Epidermal melanocyte (primary cell): ENCODE data around the gene NFKBIE.
A peak's percentile ranks its signal among the peaks of the same experiment; 100 is the strongest.
"Not testable (repeated sequence)": the region's sequence is repeated elsewhere in the genome, so short reads cannot be mapped to it uniquely, and the experiment has no call there.

Source experiments
- DNase-seq: peaks from one replicate; pipeline ENCODE4 v3.0.0; 2011; ENCODE audit warnings: low spot score; ENCODE audit not compliant: insufficient read length

The NFKBIE gene

DNA sequence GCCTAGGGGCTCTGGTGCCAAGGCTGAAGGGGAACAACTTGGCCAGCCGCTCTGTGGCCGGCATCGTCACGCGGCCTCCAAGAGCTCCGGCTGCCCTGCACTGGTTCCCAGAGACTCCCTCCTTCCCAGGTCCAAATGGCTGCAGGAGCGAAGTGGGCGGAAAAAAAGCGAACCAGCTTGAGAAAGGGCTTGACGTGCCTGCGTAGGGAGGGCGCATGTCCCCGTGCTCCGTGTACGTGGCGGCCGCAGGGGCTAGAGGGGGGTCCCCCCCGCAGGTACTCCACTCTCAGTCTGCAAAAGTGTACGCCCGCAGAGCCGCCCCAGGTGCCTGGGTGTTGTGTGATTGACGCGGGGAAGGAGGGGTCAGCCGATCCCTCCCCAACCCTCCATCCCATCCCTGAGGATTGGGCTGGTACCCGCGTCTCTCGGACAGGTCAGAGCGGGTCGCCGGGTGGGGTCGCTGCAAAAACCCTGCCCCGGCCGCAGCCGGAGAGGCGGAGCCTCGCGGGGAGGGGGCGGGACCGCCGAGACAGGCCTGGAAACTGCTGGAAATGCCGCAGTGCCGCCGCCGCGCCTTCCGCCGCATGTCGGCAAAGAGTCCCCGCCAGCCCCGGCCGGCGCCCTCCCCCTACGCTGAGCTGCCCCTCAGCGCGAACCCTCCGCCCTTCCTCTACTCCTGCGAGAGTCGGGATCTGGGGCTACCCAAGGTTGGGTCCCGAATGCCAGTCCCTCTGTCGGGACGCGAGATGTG is 19.3 kb downstream of the NFKBIE start:
- DNase-seq: peak; percentile 77

DNA sequence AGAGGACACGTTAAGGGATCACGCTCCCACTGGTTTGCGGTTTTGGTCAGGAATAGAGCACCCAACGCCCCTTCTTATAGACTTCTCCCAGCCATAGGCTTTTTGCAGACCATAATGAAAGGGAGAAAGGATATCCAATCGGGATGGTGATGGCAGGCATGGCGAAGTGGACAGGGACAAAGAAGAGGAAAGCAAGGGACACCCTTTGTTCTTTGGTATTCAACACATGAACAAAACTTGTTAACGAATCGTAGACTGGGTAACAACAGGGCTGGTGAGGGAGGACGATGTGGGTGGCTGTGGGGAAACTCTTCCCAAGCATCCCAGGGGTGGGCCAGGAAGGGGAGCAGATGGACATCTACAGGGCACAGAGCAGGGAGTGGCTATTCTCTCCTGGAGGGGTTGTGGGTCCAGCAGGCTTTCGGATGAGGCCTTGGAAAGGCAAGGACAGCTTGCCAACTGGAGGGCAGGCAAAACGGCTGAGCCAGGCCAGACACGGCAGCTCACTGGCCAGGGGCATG is 19.9 kb downstream of the NFKBIE start:
- no peak for DNase-seq

DNA sequence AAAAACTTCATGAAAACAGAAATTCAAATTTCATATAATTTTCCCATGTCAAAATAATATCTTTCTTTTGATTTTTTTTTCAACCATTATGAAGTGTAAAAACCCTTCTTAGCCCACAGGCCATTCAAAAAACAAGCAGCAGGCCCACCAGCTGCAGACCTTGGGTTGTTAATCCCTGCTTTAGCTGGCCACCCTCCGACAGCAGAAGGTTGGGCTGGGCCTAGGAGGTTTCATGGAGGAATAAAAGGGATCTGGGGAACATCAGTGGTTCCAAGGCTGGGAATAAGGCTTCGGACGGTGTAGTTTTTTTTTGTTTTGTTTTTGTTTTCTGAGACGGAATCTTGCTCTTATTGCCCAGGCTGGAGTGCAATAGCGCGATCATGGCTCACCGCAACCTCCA is 22.0 kb downstream of the NFKBIE start:
- DNase-seq: no peak

DNA sequence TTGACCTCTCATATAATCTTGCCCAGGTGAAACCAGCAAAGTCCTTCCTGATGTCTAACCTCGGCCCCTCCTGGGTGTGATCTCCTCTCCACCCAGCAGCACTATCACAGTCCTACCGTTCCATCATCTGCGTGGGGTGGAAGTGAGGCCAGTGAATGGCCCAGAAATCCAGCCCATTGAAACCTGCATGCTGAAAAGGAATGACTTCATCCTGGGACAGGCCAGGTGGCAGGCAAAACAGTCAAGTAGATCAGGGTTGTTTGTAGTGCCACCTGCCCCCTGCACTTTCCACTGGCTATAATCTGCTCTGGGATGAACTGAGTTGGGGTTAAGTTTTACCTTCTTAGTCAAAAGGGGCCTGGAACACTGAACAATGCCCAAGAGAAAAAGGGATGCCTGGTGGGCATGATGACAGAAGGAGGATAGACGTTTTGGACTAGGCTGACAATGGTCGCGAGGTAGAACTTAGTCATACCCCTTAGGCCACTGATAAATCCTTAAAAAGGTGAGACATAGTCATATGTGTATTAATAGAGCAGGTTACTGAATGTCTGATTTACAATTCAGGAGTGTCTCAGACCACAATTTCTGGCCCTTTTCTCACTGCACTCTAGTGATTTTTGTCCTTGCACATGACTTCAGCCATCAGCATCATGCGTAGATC is 26.5 kb downstream of the NFKBIE start:
- DNase-seq: no peak

DNA sequence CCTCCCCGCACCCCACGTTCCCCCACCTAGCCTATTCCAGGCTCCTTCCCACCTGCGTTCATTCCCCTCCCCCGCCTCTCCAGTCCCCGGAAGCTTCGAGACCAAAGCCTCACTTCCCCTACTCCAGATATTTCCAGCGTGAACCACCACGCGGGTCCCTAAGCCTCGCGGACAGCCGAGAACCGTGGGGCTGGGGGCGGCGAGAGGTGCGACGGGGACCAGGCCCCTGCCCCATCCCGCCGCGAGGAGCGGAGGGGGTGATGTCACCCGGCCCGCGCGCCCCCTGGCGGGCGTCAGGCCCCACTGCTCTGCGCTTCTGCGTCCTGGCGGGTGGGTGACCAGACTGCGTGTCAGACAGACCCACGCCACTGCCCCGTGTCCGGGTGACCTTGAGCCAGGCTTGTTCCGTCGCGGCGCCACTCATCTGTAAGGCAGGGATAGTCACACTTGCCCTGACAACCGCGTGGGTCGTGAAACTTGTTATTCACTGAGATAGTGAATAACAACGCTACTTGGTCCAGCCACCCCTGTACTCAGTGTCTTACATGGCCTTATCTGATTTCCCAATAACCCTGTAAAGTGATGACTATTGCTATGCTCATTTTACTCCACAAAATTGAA is 27.4 kb downstream of the NFKBIE start:
- no peak for DNase-seq

DNA sequence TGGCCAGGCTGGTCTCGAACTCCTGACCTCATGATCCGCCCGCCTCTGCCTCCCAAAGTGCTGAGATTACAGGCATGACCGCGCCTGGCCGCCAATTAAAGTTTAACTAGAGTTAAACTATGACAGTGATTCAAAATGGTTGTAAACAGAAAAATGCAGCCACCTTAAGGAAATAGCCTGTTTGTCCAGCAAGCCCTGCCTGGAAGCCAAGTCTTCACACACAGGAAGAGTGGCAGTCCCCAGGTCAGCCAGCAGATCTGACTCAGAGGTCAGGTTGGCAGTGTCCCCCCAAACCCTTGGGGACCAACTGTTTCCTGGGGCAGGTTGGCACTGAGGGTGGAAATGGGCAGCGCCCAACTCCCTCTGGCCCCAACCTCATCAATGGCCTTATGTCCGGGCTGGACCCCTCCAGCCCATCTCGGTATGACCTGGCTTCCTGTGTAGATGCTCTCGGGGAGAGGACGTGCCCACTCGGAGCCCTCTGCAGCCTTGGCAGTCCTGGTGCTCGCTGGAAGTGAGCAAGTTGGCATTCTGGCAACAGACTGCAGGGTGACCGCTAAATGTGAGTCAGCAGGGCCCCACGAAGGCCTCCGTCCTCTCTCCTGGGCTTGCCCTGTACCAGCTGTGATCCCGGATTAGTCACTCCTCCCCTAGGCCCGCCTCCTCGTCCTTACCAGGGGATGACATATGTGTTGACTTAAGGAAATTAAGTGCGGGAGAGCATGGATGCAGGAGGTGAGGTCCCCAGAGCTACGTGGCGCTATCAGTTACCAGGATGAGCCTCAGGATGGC is 28.1 kb downstream of the NFKBIE start:
- DNase-seq: no peak

DNA sequence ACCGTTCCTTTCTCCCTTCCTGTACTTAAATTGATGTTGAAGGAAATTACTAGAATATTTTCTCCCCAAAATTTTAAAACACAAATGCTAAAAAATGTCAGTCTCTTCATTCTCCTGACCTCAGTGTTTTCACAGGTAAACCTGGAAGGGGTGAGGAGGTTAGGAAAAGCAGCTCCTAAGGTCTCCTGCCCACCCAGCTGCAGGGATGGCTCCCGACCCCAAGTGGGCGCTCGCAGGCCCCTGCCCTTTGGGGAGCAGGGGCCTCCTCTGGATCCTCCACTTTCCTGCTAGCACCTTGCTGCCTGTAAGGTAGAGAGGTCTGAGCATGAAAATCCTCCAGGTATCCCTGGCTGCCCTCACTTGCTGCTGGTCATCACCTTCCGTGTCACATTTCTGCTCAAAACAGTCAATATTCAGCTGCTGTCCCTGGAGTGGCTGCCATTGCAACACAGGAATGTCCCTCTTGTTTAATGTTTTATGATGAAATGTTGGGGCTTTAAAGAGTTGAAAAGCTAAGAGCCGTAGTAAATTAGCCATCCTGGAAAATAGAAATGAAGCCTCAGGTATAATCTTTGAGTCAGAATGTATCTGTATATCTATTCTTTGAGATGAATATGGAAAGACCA is 29.3 kb downstream of the NFKBIE start:
- DNase-seq: no peak

DNA sequence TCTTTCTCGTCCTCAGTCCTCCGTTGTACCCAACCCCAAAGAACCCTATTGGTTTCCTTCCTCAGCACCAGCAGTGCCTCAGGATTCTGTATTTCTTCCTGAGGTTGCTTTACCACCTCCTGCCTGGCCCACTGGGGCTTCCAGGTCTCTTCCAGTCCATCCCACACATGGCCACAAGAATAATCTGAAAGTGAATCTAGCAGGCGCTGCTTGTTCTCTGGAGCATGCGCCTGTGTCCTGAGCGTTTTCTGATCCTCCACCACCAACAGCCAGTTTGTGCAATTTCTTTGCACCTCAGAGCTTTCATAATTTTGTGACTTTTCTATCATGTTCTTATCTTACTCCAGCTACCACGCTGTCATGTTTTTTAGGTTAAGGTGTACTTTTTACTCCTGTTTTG is 30.1 kb downstream of the NFKBIE start:
- no peak for DNase-seq

DNA sequence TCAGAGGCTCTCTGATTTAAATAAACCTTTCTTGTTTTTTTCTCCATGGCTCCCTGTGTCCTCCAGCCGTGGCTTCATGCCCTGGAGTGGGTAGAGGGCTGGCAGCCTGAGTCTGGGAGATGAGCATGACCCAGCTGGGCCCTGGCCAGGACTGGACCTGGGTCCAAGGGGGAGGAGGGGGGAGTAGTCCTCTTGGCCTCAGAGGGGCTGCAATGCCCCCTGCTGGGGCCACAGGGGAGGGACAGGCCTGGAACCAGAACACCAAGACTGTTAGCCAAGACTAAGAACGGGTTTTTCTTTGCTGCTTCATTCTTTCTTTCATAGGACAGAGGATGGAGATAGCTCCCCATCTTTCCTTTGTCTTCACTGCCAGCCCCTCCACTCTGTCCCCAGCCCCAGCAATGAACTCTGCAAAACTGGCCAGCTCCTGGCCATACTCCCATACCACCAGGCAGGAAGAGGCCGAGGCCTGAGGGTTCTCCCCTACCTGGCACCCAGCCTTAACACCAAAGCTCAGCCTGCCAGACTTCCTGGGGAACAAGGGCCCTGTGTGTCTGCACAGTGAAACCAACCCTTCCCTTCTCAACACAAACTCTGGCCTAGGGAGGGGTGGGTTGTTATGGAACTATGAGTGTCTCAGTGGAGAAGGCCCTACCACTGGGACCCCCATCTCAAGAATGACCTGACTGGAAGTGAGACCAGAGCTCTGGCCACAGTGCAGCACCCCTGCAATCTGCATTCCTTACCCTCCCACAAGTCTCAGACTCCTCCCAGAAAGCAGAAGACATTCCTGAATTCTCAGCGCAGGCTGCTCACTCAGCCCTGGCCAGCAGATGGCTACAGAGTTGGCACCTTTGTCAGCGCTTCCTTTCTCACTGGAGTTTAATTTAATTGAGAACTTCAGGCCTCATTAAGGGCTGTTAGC is 31.0 kb downstream of the NFKBIE start:
- DNase-seq: peak; percentile 81

DNA sequence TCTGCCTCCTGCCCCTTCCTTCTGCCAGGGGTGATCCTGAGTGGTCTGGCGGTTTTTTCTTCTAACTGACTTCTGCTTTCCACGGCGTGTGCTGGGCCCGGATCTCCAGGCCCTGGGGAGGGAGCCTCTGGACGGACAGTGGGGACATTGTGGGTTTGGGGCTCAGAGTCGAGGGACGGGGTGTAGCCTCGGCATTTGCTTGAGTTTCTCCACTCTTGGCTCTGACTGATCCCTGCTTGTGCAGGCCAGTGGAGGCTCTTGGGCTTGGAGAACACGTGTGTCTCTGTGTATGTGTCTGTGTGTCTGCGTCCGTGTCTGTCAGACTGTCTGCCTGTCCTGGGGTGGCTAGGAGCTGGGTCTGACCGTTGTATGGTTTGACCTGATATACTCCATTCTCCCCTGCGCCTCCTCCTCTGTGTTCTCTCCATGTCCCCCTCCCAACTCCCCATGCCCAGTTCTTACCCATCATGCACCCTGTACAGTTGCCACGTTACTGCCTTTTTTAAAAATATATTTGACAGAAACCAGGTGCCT is 31.7 kb downstream of the NFKBIE start:
- DNase-seq: no peak

DNA sequence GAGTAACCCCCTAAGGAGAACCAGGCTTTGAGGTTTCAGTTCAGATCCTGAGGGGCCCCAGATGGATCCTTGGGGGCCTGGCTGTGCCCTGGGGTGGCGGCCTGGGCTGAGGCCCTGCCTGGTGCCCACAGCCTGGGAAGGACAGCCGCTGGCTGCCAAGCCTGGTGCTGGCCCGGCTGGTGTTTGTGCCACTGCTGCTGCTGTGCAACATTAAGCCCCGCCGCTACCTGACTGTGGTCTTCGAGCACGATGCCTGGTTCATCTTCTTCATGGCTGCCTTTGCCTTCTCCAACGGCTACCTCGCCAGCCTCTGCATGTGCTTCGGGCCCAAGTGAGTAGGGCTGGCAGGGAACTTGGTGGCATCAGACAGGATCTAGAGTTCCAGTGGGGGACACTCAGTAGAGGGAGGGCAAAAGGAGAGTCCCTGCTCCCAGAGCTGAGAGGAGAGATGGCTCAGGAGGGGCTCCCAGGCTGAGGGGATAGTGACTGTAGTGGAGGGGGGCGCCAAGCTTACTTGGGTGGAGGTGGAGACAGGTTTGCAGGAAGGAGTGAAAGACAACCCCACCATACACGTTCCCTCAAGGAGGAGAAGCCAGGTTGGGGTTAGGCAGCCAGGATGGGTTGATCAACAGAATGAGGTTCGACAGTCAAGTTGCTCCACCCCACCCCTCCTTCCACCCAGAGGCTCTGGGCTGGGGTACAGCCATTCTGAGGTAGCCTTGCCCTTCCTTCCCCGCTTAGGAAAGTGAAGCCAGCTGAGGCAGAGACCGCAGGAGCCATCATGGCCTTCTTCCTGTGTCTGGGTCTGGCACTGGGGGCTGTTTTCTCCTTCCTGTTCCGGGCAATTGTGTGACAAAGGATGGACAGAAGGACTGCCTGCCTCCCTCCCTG is 32.4 kb downstream of the NFKBIE start:
- DNase-seq: no peak

DNA sequence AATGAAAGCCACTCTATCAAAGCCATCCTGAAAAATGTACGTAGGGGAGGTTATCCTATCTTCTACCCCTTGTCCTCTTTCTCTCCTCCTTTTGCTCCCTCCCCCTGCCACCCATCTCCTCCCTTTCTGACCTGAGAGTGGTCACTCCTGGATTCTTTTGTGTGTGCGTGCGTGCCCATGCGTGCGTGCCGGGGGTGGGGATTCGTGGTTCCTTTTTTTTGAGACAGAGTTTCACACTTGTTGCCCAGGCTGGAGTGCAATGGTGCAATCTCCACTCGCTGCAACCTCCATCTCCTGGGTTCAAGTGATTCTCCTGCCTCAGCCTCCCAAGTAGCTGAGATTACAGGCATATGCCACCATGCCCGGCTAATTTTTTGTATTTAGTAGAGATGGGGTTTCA is 33.9 kb downstream of the NFKBIE start:
- not testable (repeated sequence) for DNase-seq

DNA sequence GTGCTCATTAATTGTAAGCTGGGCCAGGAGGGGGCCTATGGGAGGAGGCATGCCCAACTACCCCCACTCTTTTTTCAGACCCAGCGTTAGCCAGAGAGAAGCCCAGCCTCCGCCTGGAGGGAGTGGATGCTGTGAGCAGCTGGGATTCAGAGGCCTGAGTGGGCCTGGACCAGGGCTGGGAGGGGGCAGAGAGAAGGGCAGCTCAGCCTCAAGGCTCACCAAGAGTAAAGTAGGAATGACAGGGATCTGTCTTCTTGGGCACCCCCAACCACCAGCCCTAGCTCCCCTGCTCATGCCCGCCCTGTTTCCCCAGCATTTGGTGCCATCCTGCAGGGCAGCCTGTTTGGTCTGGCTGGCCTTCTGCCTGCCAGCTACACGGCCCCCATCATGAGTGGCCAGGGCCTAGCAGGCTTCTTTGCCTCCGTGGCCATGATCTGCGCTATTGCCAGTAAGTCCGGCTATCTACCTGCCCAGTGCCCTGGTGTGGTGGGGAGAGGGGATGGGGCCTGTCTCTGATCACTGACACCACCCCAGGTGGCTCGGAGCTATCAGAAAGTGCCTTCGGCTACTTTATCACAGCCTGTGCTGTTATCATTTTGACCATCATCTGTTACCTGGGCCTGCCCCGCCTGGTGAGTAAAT is 35.2 kb downstream of the NFKBIE start:
- DNase-seq: no peak

DNA sequence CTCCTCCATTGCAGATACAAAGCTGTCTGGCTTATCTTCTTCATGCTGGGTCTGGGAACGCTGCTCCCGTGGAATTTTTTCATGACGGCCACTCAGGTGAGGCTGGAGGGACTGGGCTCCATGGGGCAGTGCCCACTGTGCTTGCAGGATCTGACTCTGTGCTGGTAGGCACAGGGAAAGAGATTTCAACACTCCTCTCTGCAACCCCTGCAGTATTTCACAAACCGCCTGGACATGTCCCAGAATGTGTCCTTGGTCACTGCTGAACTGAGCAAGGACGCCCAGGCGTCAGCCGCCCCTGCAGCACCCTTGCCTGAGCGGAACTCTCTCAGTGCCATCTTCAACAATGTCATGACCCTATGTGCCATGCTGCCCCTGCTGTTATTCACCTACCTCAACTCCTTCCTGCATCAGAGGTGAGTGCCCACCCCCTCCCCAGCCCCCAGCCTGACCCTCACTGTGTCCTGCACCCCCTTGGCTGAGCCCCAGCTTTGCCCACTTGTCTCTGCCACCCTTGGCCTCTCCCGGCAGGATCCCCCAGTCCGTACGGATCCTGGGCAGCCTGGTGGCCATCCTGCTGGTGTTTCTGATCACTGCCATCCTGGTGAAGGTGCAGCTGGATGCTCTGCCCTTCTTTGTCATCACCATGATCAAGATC is 35.8 kb downstream of the NFKBIE start:
- DNase-seq: no peak

DNA sequence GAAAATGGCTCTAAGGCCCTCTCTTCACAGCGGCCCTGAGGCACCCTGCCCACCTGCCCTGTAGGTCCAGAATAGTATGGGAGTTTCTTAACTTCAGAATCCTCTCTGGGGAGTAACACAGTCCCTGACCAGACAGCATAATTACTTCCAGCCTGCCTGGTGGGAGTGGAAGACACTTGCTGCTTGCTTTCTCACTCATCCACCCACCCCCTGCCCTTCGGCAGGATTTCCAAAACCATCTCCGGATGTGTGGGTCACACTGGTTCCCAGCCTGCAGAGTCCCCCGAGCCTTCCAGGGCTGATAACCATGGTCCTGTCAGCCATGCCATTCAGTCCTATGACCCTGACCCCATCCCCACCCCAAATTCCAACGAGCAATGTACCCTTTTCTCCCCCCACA is 36.5 kb downstream of the NFKBIE start:
- no peak for DNase-seq

DNA sequence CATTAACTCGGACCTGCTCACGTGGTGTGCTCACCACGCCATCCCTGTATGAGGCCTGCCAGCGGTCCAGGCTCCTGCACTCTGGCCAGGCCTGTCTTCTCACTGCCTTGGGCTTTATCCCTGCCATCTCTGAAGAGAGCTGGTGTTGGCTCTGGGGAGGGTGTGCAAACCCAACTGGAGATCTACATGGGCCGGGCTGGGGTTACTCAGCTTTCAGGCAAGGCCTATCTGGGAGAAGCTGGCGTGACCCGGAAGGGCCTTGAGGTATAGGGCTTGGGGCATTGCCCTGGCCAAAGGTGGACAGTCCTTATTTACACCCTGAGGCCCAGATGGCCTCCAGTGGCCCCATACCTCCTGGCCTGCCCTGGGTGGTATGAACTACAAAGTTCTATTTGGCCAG is 36.9 kb downstream of the NFKBIE start:
- DNase-seq: no peak

DNA sequence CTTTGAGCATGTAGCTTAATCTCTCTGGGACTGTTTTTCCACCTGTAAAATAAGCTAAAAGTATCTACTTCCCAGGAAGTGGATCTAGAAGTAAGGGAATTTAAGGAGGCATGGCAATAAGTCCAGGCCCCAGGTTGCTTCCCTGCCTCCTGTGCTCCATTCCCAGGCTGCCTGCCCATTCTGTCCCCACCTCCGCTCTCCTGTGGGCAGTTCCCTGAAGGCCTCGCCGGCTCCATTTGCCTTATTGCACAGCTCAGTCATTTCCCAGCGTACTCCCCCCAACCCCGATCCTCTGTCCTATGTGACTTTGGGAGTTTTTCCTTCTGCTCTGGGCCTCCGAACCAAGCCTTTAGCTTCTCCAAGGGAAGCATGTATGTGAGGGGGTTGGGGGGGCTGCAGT is 37.3 kb downstream of the NFKBIE start:
- DNase-seq: no peak
